Neural progenitor cell (in vitro differentiated cells): ENCODE results near the gene MTHFS. TPM values are rescaled to one million over a fixed set of nuclear protein-coding genes. Genes with fewer than 3 reads are reported as not detected.

ENCODE experiments used
- DNase-seq: peaks from one replicate; pipeline ENCODE4 v3.0.0-alpha.2; 2016; ENCODE audit warnings: low spot score
- H2AFZ ChIP-seq: fragments of 200-600 bp; sonication (generic); replicated peaks from 2 replicates; pipeline ENCODE4 v1.6.1; 2016; ENCODE audit warnings: antibody characterized with exemption
- H3F3A ChIP-seq: fragments of 200-600 bp; sonication (generic); 2 replicates; pipeline ENCODE4 v1.6.1; 2016; ENCODE audit warnings: antibody characterized with exemption, low read depth
- H3K27ac ChIP-seq: fragments of 200-600 bp; sonication (generic); 2 replicates; pipeline ENCODE4 v1.5.1; 2016; ENCODE audit warnings: mild to moderate bottlenecking
- H3K27me3 ChIP-seq: fragments of 200-600 bp; sonication (generic); 2 replicates; pipeline ENCODE4 v1.6.1; 2016; ENCODE audit warnings: mild to moderate bottlenecking, moderate library complexity
- H3K36me3 ChIP-seq: fragments of 200-600 bp; sonication (generic); 2 replicates; pipeline ENCODE4 v1.5.1; 2016
- H3K4me1 ChIP-seq: fragments of 200-600 bp; sonication (generic); 2 replicates; pipeline ENCODE4 v1.6.1; 2016; ENCODE audit warnings: mixed run types
- H3K4me2 ChIP-seq: fragments of 200-600 bp; sonication (generic); 2 replicates; pipeline ENCODE4 v1.6.1; 2016
- H3K4me3 ChIP-seq: fragments of 200-600 bp; sonication (generic); 2 replicates; pipeline ENCODE4 v1.5.1; 2016
- H3K79me2 ChIP-seq: fragments of 200-600 bp; sonication (generic); 2 replicates; pipeline ENCODE4 v1.6.1; 2016; ENCODE audit warnings: low read depth
- H3K9ac ChIP-seq: fragments of 200-600 bp; sonication (generic); 2 replicates; pipeline ENCODE4 v1.6.1; 2016
- H3K9me3 ChIP-seq: fragments of 200-600 bp; sonication (generic); 2 replicates; pipeline ENCODE4 v1.5.1; 2016; ENCODE audit warnings: low read depth
- H4K20me1 ChIP-seq: fragments of 200-600 bp; sonication (generic); 2 replicates; pipeline ENCODE4 v1.6.1; 2016; ENCODE audit warnings: low read depth
- H3K27ac Mint-ChIP-seq: 3 replicates; pipeline ENCODE4 v1.8.0; 2021; ENCODE audit warnings: mixed read lengths
- H3K27me3 Mint-ChIP-seq: 2 replicates; pipeline ENCODE4 v1.8.0; 2022; ENCODE audit warnings: low read depth, mild to moderate bottlenecking, inconsistent platforms, moderate library complexity, mixed read lengths; ENCODE audit not compliant: insufficient read depth
- H3K36me3 Mint-ChIP-seq: 3 replicates; pipeline ENCODE4 v1.8.0; 2021; ENCODE audit warnings: mixed read lengths
- H3K4me1 Mint-ChIP-seq: 3 replicates; pipeline ENCODE4 v1.8.0; 2021; ENCODE audit warnings: mixed read lengths
- H3K4me3 Mint-ChIP-seq: 3 replicates; pipeline ENCODE4 v1.8.0; 2021; ENCODE audit warnings: mild to moderate bottlenecking, moderate library complexity, mixed read lengths
- H3K9me3 Mint-ChIP-seq: 3 replicates; pipeline ENCODE4 v1.8.0; 2020; ENCODE audit warnings: mixed read lengths
- CTCF ChIP-seq: fragments of 200-600 bp; sonication (generic); IDR thresholded peaks from 2 replicates; pipeline ENCODE4 v1.5.1; 2017; ENCODE audit warnings: antibody characterized with exemption, mild to moderate bottlenecking
- EZH2 ChIP-seq: fragments of 200-600 bp; sonication (generic); IDR thresholded peaks from 2 replicates; pipeline ENCODE4 v1.6.1; 2017; ENCODE audit warnings: antibody characterized with exemption, mild to moderate bottlenecking, moderate library complexity
- EZH2phosphoT487 ChIP-seq: fragments of 200-600 bp; sonication (generic); IDR thresholded peaks from 2 replicates; pipeline ENCODE4 v1.6.1; 2017; ENCODE audit warnings: antibody characterized with exemption
- total RNA-seq: library from RNA; depleted of rRNA; stranded (reverse); fragments of >200 nt; gene quantifications from 2 replicates; pipeline ENCODE4 v1.2.3, GENCODE V29; 2015; ENCODE audit warnings: low replicate concordance

MTHFS gene
- total RNA-seq, 1 donor from 2014 or later, result 28.9 TPM

- Mint-ChIP-seq H3K9me3 (peaks cover 45% of the 10 kb centered on the region), H3K4me3 (no peak overlapping the region), H3K36me3 (peaks cover 57% of the 10 kb centered on the region), H3K27me3 (peaks cover 2% of the 10 kb centered on the region), H3K27ac (no peak overlapping the region), H3K4me1 (no peaks in the 10 kb centered on the region)
- Histone ChIP-seq H3F3A (peaks cover 4% of the 10 kb centered on the region), H3K36me3 (peaks cover 18% of the 10 kb centered on the region), H4K20me1 (no peaks in the 10 kb centered on the region), H3K9ac (no peak overlapping the region), H3K79me2 (peaks cover 33% of the 10 kb centered on the region), H3K4me2 (no peak overlapping the region), H3K4me1 (no peaks in the 10 kb centered on the region), H2AFZ (no peak overlapping the region), H3K27me3 (no peaks in the 10 kb centered on the region), H3K4me3 (no peak overlapping the region), H3K27ac (no peak overlapping the region), H3K9me3 (peaks cover 16% of the 10 kb centered on the region)
- TF ChIP-seq CTCF (no peak), EZH2phosphoT487 (no peak), EZH2 (no peak)
- DNase-seq, result no peak
These were observed 22.6 kb downstream of the MTHFS start for GRCh38 chr15:79874242-79874641.

- Histone ChIP-seq H3K4me2 (no peak overlapping the region), H3K27me3 (no peaks in the 10 kb centered on the region), H3K79me2 (peaks cover 33% of the 10 kb centered on the region), H3K4me3 (no peak overlapping the region), H3K9me3 (peaks cover 8% of the 10 kb centered on the region), H2AFZ (no peak overlapping the region), H3K27ac (no peak overlapping the region), H3K36me3 (peaks cover 13% of the 10 kb centered on the region), H3K9ac (no peak overlapping the region), H3F3A (peaks cover 4% of the 10 kb centered on the region), H3K4me1 (no peaks in the 10 kb centered on the region), H4K20me1 (no peaks in the 10 kb centered on the region)
- Mint-ChIP-seq H3K4me1 (no peaks in the 10 kb centered on the region), H3K9me3 (peaks cover 37% of the 10 kb centered on the region), H3K36me3 (peaks cover 44% of the 10 kb centered on the region), H3K27me3 (no peaks in the 10 kb centered on the region), H3K27ac (no peak overlapping the region), H3K4me3 (no peak overlapping the region)
- no peak for DNase-seq
- TF ChIP-seq EZH2phosphoT487 (no peak), EZH2 (no peak), CTCF (no peak)
These were observed 24.3 kb downstream of the MTHFS start for GRCh38 chr15:79872358-79873017.

GRCh38 chr15:79868554-79868953 lies 28.3 kb downstream of the MTHFS start:
- Histone ChIP-seq H4K20me1 (no peaks in the 10 kb centered on the region), H3K27ac (no peak overlapping the region), H3K27me3 (no peaks in the 10 kb centered on the region), H3F3A (no peaks in the 10 kb centered on the region), H3K4me2 (no peak overlapping the region), H2AFZ (no peak overlapping the region), H3K4me1 (no peaks in the 10 kb centered on the region), H3K79me2 (peaks cover 7% of the 10 kb centered on the region), H3K9ac (no peak overlapping the region), H3K36me3 (peaks cover 2% of the 10 kb centered on the region), H3K4me3 (no peak overlapping the region), H3K9me3 (no peaks in the 10 kb centered on the region)
- H3K36me3 Mint-ChIP-seq, result peaks cover 28% of the 10 kb centered on the region
- H3K4me3 Mint-ChIP-seq, result no peak overlapping the region
- no peak overlapping the region for H3K27ac Mint-ChIP-seq
- no peaks in the 10 kb centered on the region for H3K4me1 Mint-ChIP-seq
- peaks cover 6% of the 10 kb centered on the region for H3K9me3 Mint-ChIP-seq
- TF ChIP-seq EZH2, result no peak
- no peak for TF ChIP-seq EZH2phosphoT487
- no peaks in the 10 kb centered on the region for H3K27me3 Mint-ChIP-seq
- DNase-seq, result no peak

- no peaks in the 10 kb centered on the region for H3K4me1 Mint-ChIP-seq
These were observed 32.9 kb downstream of the MTHFS start for GRCh38 chr15:79863886-79864285.

More at GRCh38 chr15:79863886-79864285, 32.9 kb downstream of the MTHFS start:
- peaks cover 17% of the 10 kb centered on the region for H3K36me3 Mint-ChIP-seq
- Histone ChIP-seq H3K4me2 (no peak overlapping the region), H3K4me1 (no peaks in the 10 kb centered on the region), H3F3A (no peaks in the 10 kb centered on the region), H3K9me3 (no peaks in the 10 kb centered on the region), H3K9ac (no peak overlapping the region), H3K27ac (no peak overlapping the region), H3K4me3 (no peak overlapping the region), H4K20me1 (no peaks in the 10 kb centered on the region), H3K79me2 (peaks cover 12% of the 10 kb centered on the region), H2AFZ (no peak overlapping the region), H3K36me3 (no peaks in the 10 kb centered on the region), H3K27me3 (no peaks in the 10 kb centered on the region)
- no peaks in the 10 kb centered on the region for H3K9me3 Mint-ChIP-seq
- no peaks in the 10 kb centered on the region for H3K27me3 Mint-ChIP-seq
- TF ChIP-seq CTCF, result no peak
- no peak overlapping the region for H3K4me3 Mint-ChIP-seq
- no peak overlapping the region for H3K27ac Mint-ChIP-seq
- no peak for DNase-seq
